IPS-18c (cell line): Measurements from ENCODE around the gene VWF.

Source experiments
- H3K4me3 ChIP-seq: 2 replicates; pipeline ENCODE4 v1.7.0; 2013; ENCODE audit warnings: low read depth, mild to moderate bottlenecking, low read length, moderate library complexity; ENCODE audit not compliant: insufficient read depth
- H3K9me3 ChIP-seq: one replicate; pipeline ENCODE4 v1.6.1; 2013; ENCODE audit warnings: mild to moderate bottlenecking, low read length, moderate library complexity; ENCODE audit not compliant: control insufficient read depth, insufficient read depth

VWF gene

DNA sequence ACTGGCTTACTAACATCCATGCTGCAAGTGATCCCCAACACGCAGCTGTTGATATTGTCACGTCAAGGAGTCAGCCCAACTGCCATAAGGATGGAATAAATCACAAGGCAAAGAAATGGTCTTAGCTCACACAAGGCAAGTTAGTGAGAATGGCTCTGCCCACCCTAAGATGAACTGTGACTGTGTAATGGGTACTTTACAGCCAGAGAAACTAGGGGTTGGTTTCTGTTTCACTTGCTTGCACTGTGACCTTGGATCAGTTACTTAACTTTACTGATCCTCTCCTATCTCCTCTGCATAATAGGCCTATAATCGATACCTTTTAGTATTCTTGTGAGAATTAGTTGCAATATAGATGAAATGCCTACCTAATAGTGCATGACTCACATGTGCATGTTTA is 127.2 kb downstream of the VWF start:
- H3K9me3 ChIP-seq = peaks cover 2% of the 10 kb centered on the region
- H3K4me3 ChIP-seq = no peak overlapping the region

DNA sequence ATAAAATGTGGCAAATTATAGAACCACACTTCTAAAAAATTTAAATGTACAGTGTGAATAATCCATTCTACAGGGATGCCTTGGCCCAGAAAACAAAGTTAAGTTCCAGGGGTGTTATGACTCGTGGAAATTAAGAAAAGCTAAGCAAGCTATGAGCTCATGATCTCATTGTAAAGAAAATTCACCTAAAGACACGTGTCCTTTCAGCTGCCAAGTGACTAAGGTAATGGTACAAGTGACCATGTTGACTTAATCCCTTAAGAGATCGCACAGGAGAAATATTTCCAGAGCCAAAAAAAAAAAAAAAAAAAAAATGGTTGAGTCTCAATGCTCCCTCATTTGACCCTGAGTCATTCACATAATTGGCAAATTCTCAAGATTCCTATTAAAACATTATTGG is 128.0 kb downstream of the VWF start:
- H3K4me3 ChIP-seq = no peak overlapping the region
- H3K9me3 ChIP-seq = peaks cover 2% of the 10 kb centered on the region

DNA sequence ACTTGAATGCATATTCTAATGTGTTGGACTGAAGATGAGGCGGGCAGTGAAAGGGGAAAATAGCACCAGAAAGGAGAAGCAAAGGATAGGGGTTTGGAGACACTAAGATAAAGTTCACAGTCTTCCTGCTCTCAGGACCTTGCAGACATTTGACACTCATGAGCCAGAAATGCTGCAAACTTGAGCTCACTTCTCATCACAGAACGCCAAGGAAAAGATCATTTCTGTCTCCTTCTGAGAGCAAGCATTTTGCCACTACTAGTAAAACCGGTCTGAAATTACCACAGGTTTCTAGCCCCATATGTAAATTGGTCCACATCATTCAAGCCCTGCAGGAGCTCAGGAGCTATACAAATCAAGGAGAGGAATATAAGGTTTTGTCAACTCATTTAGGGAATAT is 134.8 kb downstream of the VWF start:
- Histone ChIP-seq H3K4me3 (no peak overlapping the region), H3K9me3 (no peaks in the 10 kb centered on the region)

DNA sequence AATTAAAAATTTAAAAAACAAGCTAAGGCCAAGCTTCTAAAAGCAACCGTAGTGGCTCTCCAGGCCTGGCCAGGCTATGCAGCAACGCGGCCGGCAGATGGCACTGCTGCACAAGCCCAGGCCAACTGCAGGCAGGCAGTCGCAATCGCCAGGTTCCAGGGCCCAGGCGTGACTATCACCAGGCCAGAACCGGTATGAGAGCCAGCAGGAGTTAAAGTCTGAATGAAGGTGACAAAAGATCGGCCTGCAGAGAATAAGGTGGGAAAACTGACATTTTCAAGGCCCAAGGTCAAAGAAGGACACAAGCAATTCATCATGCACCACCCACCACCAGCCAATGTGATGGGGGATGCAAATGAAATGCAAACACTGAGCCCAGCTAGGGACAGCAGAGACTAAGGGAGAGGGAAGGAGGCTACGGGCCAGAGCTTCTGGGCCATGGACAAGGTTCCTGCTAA is 135.8 kb downstream of the VWF start:
- no peaks in the 10 kb centered on the region for H3K9me3 ChIP-seq
- no peak overlapping the region for H3K4me3 ChIP-seq

DNA sequence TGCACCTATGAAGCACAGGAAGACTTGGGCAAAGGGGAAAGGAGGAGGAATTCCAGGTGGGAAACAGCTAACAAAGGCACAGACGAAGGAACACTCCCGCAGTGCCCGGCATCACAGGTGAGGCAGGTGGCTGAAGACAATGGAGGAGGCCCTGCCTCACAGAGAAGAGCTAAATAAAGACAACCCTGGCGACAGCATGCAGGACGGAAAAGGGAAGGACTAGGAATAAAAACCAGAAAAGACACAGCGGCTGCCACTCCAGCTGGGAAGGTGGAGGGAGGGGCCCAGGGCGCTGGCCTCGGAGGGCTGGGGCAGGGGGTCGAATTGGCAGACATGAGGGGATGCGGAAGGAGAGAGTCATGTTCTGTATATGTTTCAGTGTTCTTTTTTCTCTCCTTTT is 136.4 kb downstream of the VWF start:
- Histone ChIP-seq H3K4me3 (no peak overlapping the region), H3K9me3 (no peaks in the 10 kb centered on the region)

DNA sequence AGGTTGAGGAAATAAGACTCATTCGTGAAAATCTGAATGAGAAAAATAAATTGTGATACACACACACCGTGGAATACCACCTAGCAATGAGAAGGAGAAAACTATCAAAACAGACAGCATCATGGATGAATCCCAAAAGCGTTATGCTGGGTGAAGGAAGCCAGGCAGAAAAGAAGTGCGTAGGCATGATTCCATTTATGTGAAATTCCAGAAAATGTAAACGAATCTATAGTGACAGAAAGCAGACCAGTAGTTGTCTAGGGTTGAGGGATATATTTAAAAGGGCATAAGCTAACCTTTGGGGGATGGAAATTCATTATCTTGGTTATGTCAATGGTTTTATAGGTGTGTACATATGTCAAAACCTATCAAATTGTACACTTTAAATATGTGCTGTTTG is 136.9 kb downstream of the VWF start:
- Histone ChIP-seq H3K9me3 (no peaks in the 10 kb centered on the region), H3K4me3 (no peak overlapping the region)

DNA sequence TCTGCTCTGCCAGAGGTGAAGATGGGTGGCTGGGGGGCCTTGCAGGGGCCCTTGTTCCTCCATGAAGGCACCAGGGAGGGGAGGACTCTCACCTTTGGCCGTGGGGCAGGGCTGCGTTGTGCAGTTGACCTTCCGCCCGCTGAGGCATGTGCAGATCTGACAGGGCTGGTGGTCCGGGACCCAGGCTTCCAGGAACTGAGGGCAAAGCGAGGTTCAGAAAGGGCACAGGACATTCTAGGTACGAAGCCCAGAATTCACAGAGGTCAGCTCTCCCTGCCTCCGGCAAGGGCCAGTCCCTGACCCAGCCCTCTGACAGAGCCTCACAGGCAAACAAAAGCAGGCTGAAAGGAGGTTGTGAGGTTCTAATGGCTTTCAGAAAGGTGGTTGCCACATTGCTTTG is 139.0 kb downstream of the VWF start:
- H3K9me3 ChIP-seq = no peaks in the 10 kb centered on the region
- no peak overlapping the region for H3K4me3 ChIP-seq

DNA sequence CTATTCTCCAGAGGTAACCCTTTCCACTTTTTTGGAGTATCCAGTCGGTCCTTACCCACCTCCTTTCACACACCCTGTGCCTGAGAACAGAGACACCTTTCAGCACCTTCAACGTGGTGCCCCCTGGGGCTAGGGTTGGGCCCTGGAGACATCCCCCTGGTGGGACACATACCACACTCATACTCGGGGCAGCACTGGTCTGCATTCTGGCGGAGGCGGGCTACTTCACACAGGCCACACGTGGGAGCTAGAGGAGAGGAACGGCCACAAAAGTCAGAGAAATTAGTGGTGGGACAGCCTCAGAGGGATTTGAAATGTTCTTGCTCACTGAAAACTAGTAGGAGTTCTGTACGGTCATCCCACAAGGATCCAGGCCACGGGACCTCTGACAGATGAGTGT is 139.6 kb downstream of the VWF start:
- Histone ChIP-seq H3K4me3 (no peak overlapping the region), H3K9me3 (no peaks in the 10 kb centered on the region)

DNA sequence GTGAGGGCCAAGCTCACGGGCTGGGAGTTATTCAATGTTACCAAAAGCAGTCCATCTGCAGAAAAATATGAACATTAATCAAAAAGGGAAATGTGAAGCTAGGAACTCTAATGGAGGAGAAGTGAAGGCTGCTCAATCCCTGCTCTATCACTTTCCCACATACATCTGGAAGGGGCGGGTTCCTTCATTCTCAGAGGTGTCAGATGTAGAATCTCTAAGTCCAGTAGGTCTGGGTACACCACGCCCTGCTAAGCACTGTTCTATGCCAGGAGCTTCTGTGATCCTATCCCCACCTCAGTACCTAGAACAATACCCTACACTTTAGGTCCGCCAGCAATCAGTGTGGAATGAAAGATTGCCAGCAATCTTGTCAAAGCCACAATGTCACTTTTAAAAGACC is 142.4 kb downstream of the VWF start:
- Histone ChIP-seq H3K4me3 (no peak overlapping the region), H3K9me3 (no peaks in the 10 kb centered on the region)

DNA sequence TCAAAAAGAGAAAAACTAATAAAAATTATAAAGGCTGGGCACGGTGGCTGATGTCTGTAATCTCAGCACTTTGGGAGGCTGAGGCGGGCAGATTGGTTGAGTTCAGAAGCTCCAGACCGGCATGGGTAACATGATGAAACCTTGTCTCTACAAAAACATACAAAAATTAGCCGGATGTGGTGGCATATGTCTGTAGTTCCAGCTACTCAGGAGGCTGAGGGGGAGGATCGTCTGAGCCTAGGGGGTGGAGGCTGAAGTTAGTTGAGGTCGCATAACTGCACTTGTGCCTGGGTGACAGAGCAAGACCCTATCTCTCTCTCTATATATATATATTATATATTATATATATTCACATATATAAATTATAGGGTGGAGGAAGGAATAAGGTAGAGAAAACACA is 146.9 kb downstream of the VWF start:
- Histone ChIP-seq H3K9me3 (no peaks in the 10 kb centered on the region), H3K4me3 (no peak overlapping the region)

DNA sequence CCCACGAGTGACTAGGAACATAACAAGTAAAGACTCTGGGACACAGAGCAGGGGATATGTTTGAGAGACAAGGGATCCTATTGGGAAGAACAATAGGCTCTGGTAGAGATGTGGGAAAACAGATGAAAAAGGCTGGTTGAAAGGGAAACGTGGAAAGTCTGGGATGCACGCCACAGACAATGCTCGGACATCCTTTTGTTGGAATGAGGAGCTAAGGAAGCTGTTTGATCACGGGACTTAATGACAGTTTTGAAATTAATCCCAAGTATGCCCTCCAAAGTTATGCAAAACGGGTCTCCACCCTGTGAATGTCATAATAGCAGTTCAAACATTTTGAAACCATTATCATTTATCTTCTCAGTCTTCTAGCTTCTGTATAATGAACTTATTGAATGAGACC is 147.8 kb downstream of the VWF start:
- H3K9me3 ChIP-seq = no peaks in the 10 kb centered on the region
- H3K4me3 ChIP-seq = no peak overlapping the region

DNA sequence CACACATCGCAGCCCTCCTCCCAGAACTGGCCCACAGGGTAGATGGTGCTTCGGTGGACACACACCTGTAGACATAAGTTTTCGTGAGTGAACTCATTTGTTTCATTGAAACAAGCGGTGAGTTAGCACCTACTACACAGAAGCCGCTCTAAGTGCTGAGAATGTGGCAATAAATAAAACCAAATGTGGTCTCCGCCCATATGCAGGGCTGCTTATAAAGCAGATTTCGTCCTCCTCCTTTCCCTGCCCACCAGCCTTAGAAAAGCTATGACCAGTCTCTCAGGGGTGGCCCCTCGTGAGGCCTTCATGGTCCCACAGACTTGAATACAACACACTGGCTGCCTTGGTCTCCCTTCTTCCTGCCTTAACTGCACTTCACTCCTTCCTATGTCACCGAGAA is 148.3 kb downstream of the VWF start:
- H3K4me3 ChIP-seq = no peak overlapping the region
- no peaks in the 10 kb centered on the region for H3K9me3 ChIP-seq

DNA sequence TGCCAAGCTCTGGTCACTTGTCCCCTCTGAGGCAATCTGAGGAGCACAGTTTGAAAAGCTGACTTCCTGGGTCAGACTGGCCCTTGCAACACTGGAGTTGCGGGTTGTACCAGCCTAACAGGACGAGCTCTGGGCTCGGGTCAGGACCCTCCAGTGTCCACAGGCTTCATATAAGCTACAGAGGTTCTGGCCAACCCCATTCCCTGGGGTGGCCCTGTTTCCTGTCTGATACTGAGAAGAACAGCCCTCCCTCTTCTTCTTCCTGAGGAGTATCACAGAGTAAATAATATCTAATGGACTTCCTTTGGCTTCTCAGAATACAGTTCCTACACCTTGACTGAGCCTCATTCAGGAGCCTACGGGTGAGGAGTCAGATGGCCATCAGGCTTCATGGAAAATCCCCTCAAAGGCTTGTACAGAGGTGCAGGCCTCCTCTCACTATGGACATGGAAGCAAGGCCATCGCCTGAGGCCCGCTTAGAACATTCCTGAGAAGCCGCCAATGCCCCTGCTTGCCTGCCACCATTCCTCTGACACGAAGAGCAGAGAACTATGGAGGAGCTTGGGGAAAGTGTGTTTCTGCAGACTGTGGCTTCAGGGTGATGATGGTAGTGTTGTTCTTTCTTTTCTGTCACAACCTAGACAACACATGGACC is 150.9 kb downstream of the VWF start:
- no peaks in the 10 kb centered on the region for H3K9me3 ChIP-seq

DNA sequence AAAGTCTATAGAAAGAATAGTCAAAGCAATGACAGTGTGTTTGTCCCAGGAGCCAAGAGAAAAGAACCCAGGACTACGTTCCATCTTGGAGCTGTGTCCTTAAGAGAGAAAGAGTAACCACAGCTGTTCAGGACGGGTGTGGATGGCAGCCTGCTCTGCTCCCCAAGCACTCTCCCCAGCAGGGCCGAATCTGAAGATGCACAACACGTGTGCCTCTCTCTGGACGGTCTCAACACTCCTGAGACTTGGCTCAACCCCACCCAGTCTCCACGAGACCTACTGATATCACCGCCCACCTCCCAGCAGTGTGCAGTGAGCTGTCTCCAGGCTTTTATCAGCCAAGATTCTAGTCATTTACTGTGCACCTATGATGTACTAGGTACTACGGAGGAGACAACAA is 152.1 kb downstream of the VWF start:
- Histone ChIP-seq H3K4me3 (no peak overlapping the region), H3K9me3 (no peaks in the 10 kb centered on the region)

More for the DNA sequence above, 150.9 kb downstream of the VWF start:
- no peak overlapping the region for H3K4me3 ChIP-seq

DNA sequence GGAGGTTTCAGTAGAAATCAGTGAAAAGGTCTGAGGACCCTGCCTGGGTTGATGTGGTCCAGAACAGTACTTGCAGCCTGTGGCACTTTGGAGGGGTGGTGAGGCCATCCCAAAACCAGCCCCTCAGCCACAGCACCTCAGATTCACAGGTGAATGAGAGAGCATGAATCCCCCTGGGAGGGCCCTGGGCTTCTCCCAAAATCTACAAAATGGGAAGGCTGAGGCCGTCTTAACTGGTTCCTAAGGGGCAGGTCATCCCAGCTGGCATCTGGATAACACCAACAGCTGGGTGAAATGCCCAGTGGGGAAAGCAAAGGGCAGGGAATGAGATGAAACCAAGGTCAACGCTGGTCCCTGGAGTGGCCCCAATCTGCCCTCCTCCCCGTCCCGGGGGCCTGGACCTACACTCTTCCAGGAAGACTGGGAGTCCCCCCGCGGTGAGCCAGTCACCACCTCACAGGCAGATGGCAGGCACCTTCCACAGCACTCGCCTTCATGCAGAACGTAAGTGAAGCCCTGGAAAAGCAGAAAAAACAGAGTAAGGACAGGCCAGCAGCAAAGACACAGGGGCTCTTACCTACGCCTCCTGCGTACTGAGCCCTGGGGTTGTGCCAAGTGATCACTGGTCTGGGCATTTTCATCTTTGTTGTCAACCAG is 153.1 kb downstream of the VWF start:
- Histone ChIP-seq H3K9me3 (no peaks in the 10 kb centered on the region), H3K4me3 (no peak overlapping the region)

DNA sequence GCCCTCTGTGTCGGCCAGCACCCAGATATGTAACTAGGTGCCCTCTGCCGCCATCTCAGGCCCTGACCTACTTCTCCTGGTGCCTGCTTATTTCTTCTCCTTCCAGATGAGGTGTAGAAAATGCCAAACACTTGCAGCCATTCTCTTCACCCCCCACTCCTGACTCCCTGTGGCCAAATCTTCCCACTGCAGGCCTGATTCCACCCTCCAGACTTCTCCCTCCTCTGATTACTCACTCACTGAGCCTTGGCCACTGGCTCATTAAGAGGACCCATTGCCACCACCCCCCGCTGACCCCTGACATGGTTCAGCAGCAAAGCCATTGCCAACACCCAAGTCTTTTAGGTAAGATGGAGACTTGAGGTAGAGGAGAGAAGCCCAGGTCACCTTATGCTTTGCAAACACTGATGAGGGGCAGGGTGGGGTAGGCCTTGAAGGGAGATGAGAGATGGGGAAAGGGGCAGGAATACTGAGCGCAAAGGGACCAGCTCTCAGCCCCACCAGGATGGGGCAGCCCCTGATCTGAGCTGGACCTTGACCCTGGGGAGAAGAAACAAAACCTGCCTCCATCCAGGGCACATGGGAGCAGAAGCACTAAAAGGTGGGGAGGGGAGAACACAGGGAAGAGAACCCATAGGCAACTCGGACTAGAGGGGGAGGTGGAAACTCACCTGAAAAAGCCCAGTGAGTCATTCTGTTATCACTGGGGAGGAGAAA is 154.3 kb downstream of the VWF start:
- no peaks in the 10 kb centered on the region for H3K9me3 ChIP-seq
- no peak overlapping the region for H3K4me3 ChIP-seq

DNA sequence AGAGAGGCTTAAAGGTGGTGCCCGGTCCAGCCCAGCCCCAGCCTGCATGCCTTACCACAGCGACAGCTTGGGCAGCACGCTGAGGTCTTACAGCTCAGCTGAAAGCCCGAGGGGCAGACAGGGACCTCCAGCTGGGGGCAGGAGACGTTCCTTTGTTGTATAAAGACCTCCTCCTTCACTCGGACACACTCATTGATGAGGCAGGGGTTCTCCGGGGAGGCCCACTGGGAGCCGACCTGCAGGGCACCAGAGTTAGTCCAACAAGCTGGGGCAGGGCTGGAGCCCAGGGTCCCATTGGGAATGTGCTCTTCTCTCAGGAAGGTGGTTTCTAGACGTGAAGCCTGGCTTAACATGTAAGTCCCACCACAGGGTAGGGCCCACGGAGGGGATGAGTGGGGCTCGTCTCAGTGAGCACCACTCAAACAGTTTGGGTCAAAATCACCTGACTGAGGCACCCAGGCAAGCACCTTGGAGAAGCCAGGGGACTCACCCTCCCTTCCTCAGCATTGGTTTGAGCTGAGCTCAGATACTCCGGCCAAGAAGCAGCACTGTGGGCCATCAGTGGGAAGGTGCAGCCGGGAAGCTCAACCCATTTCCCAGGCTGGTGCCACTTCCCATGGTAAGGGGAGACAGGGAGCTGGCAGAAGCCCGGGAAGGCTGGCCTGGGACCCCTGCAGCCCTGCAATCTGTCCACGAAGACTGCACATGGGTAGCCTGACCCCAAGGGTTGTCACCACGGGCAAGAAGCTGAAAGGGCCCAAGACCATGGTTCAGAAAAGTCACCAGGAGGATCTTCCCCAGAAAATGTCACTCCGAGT is 155.1 kb downstream of the VWF start:
- H3K9me3 ChIP-seq = no peaks in the 10 kb centered on the region

More for the DNA sequence above, 155.1 kb downstream of the VWF start:
- H3K4me3 ChIP-seq = no peak overlapping the region
